Fibroblast of the aortic adventitia (primary cell): ENCODE results near the gene NEDD9. TPM values are rescaled to one million over a fixed set of nuclear protein-coding genes. Genes with fewer than 3 reads are reported as not detected.

ENCODE experiments used
- DNase-seq: peaks from one replicate; pipeline ENCODE4 v3.0.0-alpha.2; 2010; ENCODE audit warnings: low read depth
- H3K4me3 ChIP-seq: 2 replicates; pipeline ENCODE4 v1.5.1; 2011; ENCODE audit warnings: low read depth, mild to moderate bottlenecking, control low read depth, low read length, moderate library complexity
- total RNA-seq: library from RNA; depleted of rRNA; stranded (reverse); fragments of >200 nt; gene quantifications from 2 replicates; pipeline ENCODE4 v1.2.3, GENCODE V29; 2012; ENCODE audit warnings: low replicate concordance
- TF ChIP-seq, protein P1 (sequence below): IDR thresholded peaks from 2 replicates; pipeline ENCODE4 v1.5.1; 2011; ENCODE audit warnings: mild to moderate bottlenecking, low read length, control low read depth, inconsistent platforms; ENCODE audit not compliant: insufficient read depth

NEDD9 gene
- total RNA-seq, 1 donor = 0.36 TPM

DNA sequence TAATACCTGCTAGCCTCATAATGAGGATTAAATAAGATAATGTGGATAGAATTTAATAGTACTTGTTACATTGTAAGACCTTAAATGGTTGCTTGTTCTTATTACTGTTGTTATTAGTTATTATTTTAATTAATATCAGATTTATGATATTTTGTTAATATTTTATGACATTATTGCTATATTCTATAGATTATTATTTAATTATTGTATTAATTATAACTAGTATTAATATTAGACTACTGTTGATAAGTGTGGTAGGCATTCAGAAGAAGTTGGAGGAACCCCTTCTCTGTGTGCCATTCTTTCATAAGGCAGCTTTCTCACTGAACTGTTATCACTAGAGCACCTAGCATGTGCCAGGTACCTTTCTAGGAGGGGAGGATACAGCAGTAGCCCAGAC, 2.6 kb upstream of the NEDD9 start:
- TF ChIP-seq, protein P1, sequence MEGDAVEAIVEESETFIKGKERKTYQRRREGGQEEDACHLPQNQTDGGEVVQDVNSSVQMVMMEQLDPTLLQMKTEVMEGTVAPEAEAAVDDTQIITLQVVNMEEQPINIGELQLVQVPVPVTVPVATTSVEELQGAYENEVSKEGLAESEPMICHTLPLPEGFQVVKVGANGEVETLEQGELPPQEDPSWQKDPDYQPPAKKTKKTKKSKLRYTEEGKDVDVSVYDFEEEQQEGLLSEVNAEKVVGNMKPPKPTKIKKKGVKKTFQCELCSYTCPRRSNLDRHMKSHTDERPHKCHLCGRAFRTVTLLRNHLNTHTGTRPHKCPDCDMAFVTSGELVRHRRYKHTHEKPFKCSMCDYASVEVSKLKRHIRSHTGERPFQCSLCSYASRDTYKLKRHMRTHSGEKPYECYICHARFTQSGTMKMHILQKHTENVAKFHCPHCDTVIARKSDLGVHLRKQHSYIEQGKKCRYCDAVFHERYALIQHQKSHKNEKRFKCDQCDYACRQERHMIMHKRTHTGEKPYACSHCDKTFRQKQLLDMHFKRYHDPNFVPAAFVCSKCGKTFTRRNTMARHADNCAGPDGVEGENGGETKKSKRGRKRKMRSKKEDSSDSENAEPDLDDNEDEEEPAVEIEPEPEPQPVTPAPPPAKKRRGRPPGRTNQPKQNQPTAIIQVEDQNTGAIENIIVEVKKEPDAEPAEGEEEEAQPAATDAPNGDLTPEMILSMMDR = no peak
- no peak overlapping the region for H3K4me3 ChIP-seq
- no peak for DNase-seq

- no peak for DNase-seq
- TF ChIP-seq, protein P1 = no peak
- no peak overlapping the region for H3K4me3 ChIP-seq
Measured at GRCh38 chr6:11233673-11234573, 1.5 kb upstream of the NEDD9 start.

- TF ChIP-seq, protein P1 = no peak
- peak overlapping the region; percentile 64 for H3K4me3 ChIP-seq
- no peak for DNase-seq
Measured at GRCh38 chr6:11232770-11233626, 530 bp upstream of the NEDD9 start.

- no peak for DNase-seq
- TF ChIP-seq, protein P1 = no peak
- peak overlapping the region; percentile 64 for H3K4me3 ChIP-seq
Measured at GRCh38 chr6:11231564-11232192, 790 bp downstream of the NEDD9 start.

DNA sequence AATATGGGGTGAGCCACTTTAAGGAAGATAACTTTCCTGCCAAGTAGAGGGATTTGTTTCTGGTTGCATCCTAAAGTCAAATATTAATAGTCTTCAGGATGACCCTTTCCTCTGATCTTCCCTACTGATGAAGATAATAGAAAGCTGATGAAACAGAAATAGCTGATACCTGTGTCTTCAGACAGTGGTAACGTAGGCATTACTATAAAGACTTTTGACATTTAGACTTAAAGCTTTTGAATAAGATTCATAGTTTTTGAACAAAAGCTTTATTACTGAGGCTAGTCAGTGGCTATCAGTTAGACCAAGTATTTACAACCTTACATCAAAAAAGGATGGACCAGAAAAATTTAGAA, 1.4 kb downstream of the NEDD9 start:
- TF ChIP-seq, protein P1 = no peak
- no peak for DNase-seq
- H3K4me3 ChIP-seq = no peak overlapping the region
